Stimulated activated CD4-positive, alpha-beta T cell treated with anti-CD3 and anti-CD28 coated beads, Interleukin-2, amount 100 ng/mL, for 24 hours (primary cell): ENCODE measurements around the gene VARS2.
A peak's percentile ranks its signal among the peaks of the same experiment; 100 is the strongest.

Experiments
- DNase-seq, 2 donors: peaks; one replicate each; pipeline ENCODE4 v3.0.0-alpha.2; 2020

The VARS2 gene

GRCh38 chr6:30931969-30932645, 18.1 kb downstream of the VARS2 start, which contains the start of gene SFTA2:
TSS of gene SFTA2 (minus strand) at chr6:30932170. CDS start at chr6:30932096, 74 bp downstream.
- no peak for DNase-seq

GRCh38 chr6:30932665-30933365, 18.8 kb downstream of the VARS2 start:
- DNase-seq, result no peak

- no peak for DNase-seq
These were observed 21.0 kb downstream of the VARS2 start for GRCh38 chr6:30935018-30935417.

- no peak for DNase-seq
These were observed 23.2 kb downstream of the VARS2 start for GRCh38 chr6:30937265-30937664.

- DNase-seq, result no peak
These were observed 24.7 kb downstream of the VARS2 start for GRCh38 chr6:30938730-30939129.

GRCh38 chr6:30939473-30939872, 25.4 kb downstream of the VARS2 start:
- DNase-seq, result no peak

- no peak for DNase-seq
These were observed 26.4 kb downstream of the VARS2 start, which contains the start of gene MUCL3 for GRCh38 chr6:30940361-30940986. TSS of gene MUCL3 (plus strand) at chr6:30940973. CDS start at chr6:30941000, 27 bp downstream.

GRCh38 chr6:30942338-30943060, 28.5 kb downstream of the VARS2 start:
- peak in 1 of 2 donors; percentile 16 for DNase-seq

GRCh38 chr6:30944051-30944450, 30.0 kb downstream of the VARS2 start:
- no peak for DNase-seq

GRCh38 chr6:30945281-30945680, 31.2 kb downstream of the VARS2 start:
- no peak for DNase-seq

GRCh38 chr6:30947231-30947630, 33.2 kb downstream of the VARS2 start:
- DNase-seq, result no peak

GRCh38 chr6:30948811-30949210, 34.8 kb downstream of the VARS2 start:
- DNase-seq, result no peak

- DNase-seq, result no peak
These were observed 38.0 kb downstream of the VARS2 start for GRCh38 chr6:30951907-30952469.

GRCh38 chr6:30954631-30955366, 40.8 kb downstream of the VARS2 start:
- no peak for DNase-seq

- peak; percentile 74 to 86 for DNase-seq
These were observed 41.5 kb downstream of the VARS2 start for GRCh38 chr6:30955367-30956042.

GRCh38 chr6:30957716-30958115, 43.7 kb downstream of the VARS2 start:
- no peak for DNase-seq

- no peak for DNase-seq
These were observed 47.1 kb downstream of the VARS2 start for GRCh38 chr6:30960907-30961673.

- DNase-seq, result no peak
These were observed 48.7 kb downstream of the VARS2 start for GRCh38 chr6:30962716-30963115.

- DNase-seq, result no peak
These were observed 49.6 kb downstream of the VARS2 start for GRCh38 chr6:30963641-30964040.

- no peak for DNase-seq
These were observed 50.0 kb downstream of the VARS2 start for GRCh38 chr6:30964075-30964474.

- DNase-seq, result no peak
These were observed 51.1 kb downstream of the VARS2 start for GRCh38 chr6:30965140-30965601.
